ENCODE measurements around the gene SLC25A44.
"Not testable (repeated sequence)": the region's sequence is repeated elsewhere in the genome, so short reads cannot be mapped to it uniquely, and the experiment has no call there.

SLC25A44 gene

DNA sequence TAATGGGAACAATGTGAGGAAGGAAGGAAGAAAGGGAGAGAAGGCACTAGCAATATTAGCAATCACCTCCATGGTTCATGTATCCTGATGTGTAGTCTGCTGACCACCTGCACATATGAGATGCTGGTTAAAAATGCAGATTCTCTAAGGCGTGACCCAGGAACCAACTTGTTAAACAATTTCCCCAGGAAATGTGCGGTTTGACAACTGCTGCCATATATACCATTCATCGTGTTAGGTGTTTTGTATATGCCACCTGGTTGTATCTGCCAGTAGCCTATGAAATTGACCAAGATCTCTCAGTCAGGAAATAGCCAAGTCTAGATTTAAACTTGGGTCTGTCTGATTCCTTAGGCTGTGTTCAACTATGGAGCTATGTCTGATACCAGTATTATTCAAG, 36.4 kb upstream of the SLC25A44 start:
- Mint-ChIP-seq H3K9me3 (no peaks in the 10 kb centered on the region), H3K4me1 (peaks cover 96% of the 10 kb centered on the region), H3K27me3 (peaks cover 11% of the 10 kb centered on the region), H3K4me3 (no peak overlapping the region), H3K27ac (no peak overlapping the region)
- DNase-seq (no peak), ATAC-seq (no peak)

DNA sequence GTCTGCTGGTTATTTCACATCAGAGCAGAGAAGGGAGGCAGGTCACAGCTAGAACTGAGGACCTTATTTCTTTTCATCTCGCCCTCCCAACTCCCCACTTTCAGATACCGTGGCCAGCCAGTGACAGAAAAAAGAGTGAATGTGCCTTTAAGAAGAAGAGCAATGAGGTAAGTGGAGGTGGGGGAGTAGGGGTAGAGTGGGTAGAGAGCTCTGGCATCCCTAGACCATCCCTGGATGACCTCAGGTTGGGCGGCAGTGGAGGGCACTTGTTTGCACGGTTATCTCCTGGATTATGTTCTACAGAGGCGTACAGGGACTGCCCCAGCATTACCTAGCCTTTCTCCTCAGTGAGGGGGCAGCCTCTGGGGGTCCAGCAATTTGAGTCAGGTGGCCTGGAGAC, 35.9 kb upstream of the SLC25A44 start:
- peaks cover 91% of the 10 kb centered on the region for H3K4me1 Mint-ChIP-seq
- DNase-seq (no peak), ATAC-seq (no peak)
- peaks cover 11% of the 10 kb centered on the region for H3K27me3 Mint-ChIP-seq
- H3K9me3 Mint-ChIP-seq, result no peaks in the 10 kb centered on the region
- no peak overlapping the region for H3K27ac Mint-ChIP-seq
- peak overlapping the region in 1 of 2 donors; percentile 3 for H3K4me3 Mint-ChIP-seq

DNA sequence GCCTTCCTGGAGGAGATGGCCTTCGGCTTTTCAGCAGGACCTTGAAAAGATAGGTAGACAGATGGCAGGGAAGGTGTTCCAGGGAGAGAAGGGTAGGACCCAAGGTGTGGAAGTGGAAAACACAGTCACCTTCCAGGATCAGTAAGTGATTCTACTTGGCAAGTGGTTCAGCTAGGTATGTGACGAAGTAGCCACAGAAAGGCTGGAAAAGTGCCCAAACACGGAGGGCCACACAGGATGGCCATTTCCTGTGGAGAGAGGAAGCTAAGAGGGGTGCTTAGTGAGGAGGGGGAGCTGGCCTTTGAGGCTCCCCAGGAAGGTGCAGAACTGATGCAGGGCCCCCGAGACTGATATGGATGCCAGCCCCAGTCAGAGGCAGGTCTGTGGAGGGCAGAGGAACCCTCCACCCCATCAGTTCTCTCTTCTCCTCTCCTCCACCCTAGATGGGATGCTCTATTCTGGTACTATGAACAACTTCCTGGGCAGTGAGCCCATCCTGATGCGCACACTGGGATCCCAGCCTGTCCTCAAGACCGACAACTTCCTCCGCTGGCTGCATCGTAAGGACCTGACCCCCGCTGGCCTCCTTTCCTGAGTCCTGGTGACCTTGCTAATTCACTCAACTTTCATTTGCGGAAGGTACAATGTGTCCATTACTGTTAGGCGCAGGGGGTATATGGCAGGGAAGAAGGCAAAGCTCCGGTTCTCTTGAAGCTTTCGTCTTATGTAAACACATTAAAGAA, 33.7 kb upstream of the SLC25A44 start:
- H3K27ac Mint-ChIP-seq, result no peak overlapping the region
- peaks cover 11% of the 10 kb centered on the region for H3K27me3 Mint-ChIP-seq
- peaks cover 74% of the 10 kb centered on the region for H3K4me1 Mint-ChIP-seq
- no peak for DNase-seq
- ATAC-seq, result no peak
- H3K9me3 Mint-ChIP-seq, result peaks cover 3 to 4% of the 10 kb centered on the region in 2 donors
- H3K4me3 Mint-ChIP-seq, result peak overlapping the region; percentile 72 to 79

DNA sequence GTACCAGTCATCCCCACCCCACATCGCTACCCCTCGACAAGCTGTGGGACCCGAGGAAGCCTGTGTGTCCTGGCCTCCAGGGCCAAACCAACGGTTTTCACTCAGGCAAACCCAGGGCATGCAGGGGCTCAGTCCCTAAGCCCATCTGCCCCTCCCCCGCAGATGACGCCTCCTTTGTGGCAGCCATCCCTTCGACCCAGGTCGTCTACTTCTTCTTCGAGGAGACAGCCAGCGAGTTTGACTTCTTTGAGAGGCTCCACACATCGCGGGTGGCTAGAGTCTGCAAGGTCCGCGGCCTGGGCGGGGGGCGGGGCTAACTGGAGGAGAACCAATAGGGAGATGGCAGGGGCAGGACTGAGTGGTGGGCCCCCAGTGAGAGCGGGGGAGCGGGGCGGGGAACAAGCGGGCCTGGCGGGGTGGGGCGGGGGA, 33.1 kb upstream of the SLC25A44 start:
- no peak overlapping the region for H3K27ac Mint-ChIP-seq
- ATAC-seq, result peak; percentile 83
- H3K4me1 Mint-ChIP-seq, result peaks cover 74% of the 10 kb centered on the region

DNA sequence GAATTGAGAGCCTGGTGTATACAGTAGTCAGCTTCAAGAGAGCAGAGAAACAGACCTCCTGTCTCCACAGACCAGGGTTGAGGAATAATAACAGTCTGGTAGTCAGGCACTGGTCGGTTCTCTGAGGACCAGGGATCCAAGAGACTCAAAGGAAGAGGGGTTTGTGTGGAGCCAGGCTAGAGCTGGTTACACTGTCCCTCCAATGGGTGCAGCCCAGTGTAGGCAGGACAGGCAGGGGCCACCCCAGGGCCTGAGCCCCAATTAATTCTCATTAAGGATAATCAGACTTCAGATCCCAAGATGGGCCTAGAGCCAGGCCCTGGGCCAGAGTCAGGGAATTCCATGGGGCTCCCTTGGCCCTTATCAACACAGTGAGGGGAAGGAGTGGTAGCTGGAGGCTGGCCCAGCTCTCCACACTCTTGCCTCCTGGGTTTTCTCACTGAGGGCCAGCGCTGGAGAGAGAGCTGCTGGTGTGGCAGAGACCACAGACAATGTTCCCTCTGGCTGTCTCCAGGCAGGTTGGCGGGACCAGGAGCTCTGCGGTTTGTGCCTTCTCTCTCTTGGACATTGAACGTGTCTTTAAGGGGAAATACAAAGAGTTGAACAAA, 31.4 kb upstream of the SLC25A44 start:
- peaks cover 59% of the 10 kb centered on the region for H3K4me1 Mint-ChIP-seq
- ATAC-seq, result no peak
- no peak for DNase-seq
- no peak overlapping the region for H3K4me3 Mint-ChIP-seq
- H3K27ac Mint-ChIP-seq, result no peak overlapping the region
- peaks cover 11% of the 10 kb centered on the region for H3K27me3 Mint-ChIP-seq
- H3K9me3 Mint-ChIP-seq, result peaks cover 6 to 8% of the 10 kb centered on the region in 2 donors

More for the DNA sequence above, 33.1 kb upstream of the SLC25A44 start:
- peaks cover 11% of the 10 kb centered on the region for H3K27me3 Mint-ChIP-seq
- H3K4me3 Mint-ChIP-seq, result peak overlapping the region; percentile 72 to 79
- peaks cover 6 to 8% of the 10 kb centered on the region in 2 donors for H3K9me3 Mint-ChIP-seq
- DNase-seq, result peak in 1 of 2 donors; percentile 40

DNA sequence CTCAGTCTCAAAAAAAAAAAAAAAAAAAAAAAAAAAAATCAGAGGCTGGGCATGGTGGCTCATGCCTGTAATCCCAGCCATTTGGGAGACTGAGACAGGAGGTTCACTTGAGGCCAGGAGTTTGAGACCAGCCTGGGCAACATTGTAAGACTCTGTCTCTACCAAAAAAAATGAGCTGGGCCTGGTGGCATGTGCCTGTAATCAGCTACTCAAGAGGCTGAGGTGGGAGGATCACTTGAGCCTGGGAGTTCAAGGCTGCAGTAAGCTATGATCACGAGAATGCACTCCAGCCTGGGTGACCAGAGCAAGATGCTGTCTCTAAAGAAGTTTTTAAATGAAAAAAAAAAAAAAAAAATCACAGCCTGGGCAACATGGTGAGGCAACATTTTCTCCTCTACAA, 30.2 kb upstream of the SLC25A44 start:
- Mint-ChIP-seq H3K27me3 (no peaks in the 10 kb centered on the region), H3K4me3 (no peak overlapping the region), H3K9me3 (peaks cover 6 to 8% of the 10 kb centered on the region in 2 donors), H3K27ac (no peak overlapping the region), H3K4me1 (peaks cover 48% of the 10 kb centered on the region)
- ATAC-seq (no peak), DNase-seq (no peak)

DNA sequence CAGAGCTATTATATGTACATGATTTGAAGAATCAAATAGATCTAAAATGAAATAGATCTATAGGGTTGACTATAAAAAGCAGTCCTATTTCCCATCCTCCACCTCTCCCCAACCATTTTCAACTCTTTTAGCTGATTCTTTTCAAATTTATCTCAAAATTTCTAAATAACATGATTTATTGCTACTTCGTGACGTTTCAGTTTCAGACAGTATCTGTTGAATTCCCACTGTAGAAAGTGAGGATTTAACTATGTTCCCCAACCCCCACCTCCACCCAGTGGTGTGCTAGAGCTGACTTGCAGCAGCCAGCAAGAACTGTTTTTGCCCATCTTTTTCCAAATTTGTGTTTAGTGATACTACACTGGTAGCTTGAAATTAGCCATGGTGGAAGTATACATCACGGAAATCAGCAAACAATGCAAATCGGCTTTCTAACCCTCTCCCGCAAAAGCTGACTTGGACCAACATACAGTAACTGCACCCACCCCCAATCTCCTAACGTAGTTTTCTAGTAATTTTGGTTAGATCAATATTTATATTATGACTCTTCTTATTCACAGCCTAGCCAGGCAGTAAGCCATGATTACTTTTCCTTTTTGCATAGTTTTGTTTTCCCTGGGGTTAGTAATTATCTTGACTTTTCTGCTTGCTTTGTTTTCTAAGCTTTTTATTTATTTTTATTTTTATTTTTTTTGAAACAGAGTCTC, 29.6 kb upstream of the SLC25A44 start:
- Mint-ChIP-seq H3K4me3 (no peak overlapping the region), H3K4me1 (peaks cover 42% of the 10 kb centered on the region), H3K27ac (no peak overlapping the region)

DNA sequence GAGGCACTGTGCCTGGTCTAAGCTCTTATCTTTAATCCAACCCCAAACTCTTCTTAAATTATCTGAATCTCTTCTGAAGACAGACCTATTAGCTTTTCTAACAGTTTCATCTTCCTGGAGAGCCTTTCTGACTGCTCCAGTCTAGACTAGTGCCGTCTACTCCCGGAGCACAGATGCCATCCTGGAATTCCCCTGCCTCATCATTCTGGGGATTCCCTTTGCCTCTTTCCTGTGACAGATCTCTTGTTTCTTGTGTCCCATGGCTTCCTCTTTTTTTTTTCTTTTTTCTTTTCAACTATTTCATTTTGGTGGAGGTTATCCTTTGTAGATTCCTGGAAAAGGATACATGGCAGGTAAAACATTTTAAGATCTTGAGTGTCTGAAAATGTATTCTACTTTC, 28.8 kb upstream of the SLC25A44 start:
- Mint-ChIP-seq H3K4me3 (no peak overlapping the region), H3K4me1 (peaks cover 34% of the 10 kb centered on the region), H3K27me3 (no peaks in the 10 kb centered on the region), H3K9me3 (peaks cover 6 to 8% of the 10 kb centered on the region in 2 donors), H3K27ac (no peak overlapping the region)
- no peak for ATAC-seq
- DNase-seq, result no peak

More for the DNA sequence above, 29.6 kb upstream of the SLC25A44 start:
- peaks cover 6 to 8% of the 10 kb centered on the region in 2 donors for H3K9me3 Mint-ChIP-seq
- ATAC-seq (no peak), DNase-seq (no peak)
- H3K27me3 Mint-ChIP-seq, result no peaks in the 10 kb centered on the region

DNA sequence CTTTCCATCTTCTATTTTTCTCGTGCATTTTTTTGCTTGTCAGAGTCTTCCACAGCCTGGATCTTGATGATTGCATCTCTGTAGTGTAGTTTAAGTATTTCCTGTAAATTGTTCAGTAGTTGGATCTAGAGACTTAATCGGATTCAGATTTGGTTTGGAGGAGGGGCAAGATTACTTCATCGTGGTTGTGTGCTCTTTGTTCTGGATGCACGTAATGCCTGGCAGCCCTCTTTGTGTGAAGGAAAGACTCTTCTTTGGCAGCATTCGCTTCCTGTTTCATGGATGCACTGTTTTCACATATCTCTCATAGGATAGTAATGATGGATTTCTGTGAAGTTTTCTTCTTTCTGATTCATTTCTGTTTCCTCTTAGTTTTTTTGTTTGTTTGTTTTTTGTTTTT, 26.4 kb upstream of the SLC25A44 start:
- no peak overlapping the region for H3K4me3 Mint-ChIP-seq
- H3K27ac Mint-ChIP-seq, result no peak overlapping the region
- H3K4me1 Mint-ChIP-seq, result peaks cover 12% of the 10 kb centered on the region
- ATAC-seq (no peak), DNase-seq (no peak)
- H3K27me3 Mint-ChIP-seq, result no peaks in the 10 kb centered on the region
- peaks cover 6 to 8% of the 10 kb centered on the region in 2 donors for H3K9me3 Mint-ChIP-seq

DNA sequence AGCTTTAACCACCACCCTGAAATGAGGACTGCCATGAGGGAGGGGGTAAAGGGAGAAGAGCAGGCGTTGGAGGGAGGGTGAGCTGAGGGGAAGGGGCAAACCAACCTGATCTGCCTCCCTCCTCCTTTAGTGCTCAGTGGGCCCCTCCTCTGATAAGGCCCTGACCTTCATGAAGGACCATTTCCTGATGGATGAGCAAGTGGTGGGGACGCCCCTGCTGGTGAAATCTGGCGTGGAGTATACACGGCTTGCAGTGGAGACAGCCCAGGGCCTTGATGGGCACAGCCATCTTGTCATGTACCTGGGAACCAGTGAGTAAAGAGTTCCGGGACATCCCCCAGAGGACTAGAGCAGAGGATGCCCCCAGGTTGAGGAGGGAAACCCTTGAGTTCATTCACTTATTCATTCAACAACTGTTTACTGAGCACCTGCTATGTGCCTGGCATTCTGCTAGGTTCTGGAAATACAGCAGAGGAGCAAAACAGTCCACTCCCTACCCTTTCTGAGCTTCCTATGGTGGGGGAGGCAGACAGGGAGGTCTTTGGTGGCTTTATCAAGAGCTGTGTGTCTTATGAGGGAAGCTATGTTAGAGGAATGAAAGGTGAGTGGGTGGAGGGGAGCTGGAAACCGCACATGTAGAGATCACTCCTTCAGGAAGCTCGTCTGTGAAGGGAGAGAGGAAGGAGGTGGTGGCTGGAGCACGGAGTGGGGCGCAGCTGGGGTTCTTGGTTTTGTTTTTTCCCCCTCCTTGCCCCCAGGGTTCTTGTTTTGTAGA, 21.0 kb upstream of the SLC25A44 start:
- Mint-ChIP-seq H3K9me3 (no peaks in the 10 kb centered on the region), H3K4me3 (peak overlapping the region in 1 of 2 donors; percentile 43), H3K27me3 (no peaks in the 10 kb centered on the region), H3K4me1 (peaks cover 25% of the 10 kb centered on the region), H3K27ac (peak overlapping the region; percentile 13 to 38)
- no peak for DNase-seq
- ATAC-seq, result no peak

DNA sequence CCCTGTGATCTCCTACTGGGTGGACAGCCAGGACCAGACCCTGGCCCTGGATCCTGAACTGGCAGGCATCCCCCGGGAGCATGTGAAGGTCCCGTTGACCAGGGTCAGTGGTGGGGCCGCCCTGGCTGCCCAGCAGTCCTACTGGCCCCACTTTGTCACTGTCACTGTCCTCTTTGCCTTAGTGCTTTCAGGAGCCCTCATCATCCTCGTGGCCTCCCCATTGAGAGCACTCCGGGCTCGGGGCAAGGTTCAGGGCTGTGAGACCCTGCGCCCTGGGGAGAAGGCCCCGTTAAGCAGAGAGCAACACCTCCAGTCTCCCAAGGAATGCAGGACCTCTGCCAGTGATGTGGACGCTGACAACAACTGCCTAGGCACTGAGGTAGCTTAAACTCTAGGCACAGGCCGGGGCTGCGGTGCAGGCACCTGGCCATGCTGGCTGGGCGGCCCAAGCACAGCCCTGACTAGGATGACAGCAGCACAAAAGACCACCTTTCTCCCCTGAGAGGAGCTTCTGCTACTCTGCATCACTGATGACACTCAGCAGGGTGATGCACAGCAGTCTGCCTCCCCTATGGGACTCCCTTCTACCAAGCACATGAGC, 17.2 kb upstream of the SLC25A44 start:
- Mint-ChIP-seq H3K9me3 (no peaks in the 10 kb centered on the region), H3K27ac (peak overlapping the region in 1 of 2 donors; percentile 59), H3K27me3 (no peaks in the 10 kb centered on the region), H3K4me1 (peaks cover 33% of the 10 kb centered on the region), H3K4me3 (no peak overlapping the region)
- ATAC-seq (peak; percentile 26), DNase-seq (no peak)

DNA sequence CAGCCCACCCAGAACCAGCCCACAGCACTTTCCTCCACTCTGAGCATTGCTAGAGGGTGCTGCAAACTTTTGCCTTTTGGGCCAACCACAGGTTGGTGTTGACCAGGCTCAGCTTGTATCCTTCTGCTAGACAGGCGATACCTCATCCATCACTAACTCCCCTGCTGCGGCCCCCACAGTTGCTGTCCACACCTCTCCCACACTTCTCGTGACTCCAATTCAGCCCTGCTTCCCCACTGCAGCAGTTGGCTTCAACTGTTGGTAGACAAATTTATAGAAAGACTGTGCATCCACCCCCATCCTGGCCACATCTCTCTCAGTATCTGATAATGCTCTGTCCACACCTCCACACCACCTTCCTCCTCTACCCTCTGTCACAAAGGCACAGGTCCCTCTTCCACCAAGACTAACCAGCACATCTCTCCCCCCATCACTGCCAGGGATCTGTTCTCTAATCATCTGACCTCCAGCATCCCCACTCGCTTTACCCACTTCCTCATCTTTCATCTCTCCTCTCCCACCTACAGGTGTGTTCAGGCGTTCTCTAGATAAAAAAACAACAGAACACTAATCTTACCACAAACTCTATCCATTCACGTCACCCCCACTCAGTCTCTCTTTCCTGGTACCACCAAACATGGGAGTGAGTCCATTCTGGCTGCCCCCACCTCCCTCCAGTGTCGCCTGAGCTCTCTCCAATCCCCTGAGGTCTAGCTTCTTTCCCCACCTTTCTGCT, 15.8 kb upstream of the SLC25A44 start:
- ATAC-seq, result peak; percentile 57
- Mint-ChIP-seq H3K4me3 (peak overlapping the region; percentile 9 to 23), H3K4me1 (peaks cover 27% of the 10 kb centered on the region)

DNA sequence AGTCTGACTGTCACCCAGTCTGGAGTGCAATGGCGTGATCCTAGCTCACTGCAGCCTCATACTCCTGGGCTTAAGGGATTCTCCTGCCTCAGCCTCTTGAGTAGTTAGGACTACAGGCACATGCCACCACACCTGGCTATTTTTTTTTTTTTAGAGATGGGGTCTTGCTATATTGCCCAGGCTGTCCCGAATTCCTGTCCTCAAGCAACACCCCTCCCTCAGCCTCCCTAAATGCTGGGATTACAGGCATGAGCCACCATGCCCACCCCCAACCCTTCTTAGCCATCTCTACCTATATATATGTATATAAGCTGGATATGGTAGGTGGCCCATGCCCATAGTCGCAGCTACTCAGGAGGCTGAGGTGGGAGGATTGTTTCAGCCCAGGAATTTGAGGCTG, 13.4 kb upstream of the SLC25A44 start:
- Mint-ChIP-seq H3K4me1 (peaks cover 18% of the 10 kb centered on the region), H3K27ac (no peak overlapping the region), H3K9me3 (no peaks in the 10 kb centered on the region), H3K27me3 (no peaks in the 10 kb centered on the region), H3K4me3 (no peak overlapping the region)
- ATAC-seq, result no peak
- no peak for DNase-seq

More for the DNA sequence above, 15.8 kb upstream of the SLC25A44 start:
- DNase-seq, result no peak
- Mint-ChIP-seq H3K27me3 (no peaks in the 10 kb centered on the region), H3K9me3 (no peaks in the 10 kb centered on the region), H3K27ac (peak overlapping the region in 1 of 2 donors; percentile 47)

DNA sequence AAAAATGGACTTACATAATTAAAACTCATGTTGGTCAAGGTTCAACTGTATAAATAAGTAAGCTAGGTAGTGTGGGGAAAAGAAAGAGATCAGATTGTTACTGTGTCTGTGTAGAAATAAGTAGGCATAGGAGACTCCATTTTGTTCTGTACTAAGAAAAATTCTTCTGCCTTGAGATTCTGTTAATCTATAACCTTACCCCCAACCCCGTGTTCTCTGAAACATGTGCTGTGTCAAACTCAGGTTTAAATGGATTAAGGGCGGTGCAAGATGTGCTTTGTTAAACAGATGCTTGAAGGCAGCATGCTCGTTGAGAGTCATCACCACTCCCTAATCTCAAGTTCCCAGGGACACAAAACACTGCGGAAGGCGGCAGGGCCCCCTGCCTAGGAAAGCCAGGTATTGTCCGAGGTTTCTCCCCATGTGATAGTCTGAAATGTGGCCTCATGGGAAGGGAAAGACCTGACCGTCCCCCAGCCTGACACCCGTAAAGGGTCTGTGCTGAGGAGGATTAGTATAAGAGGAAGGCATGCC, 12.4 kb upstream of the SLC25A44 start:
- not testable (repeated sequence) for H3K9me3 Mint-ChIP-seq, H3K27ac Mint-ChIP-seq, DNase-seq, ATAC-seq, H3K27me3 Mint-ChIP-seq, H3K4me3 Mint-ChIP-seq
- peaks cover 23% of the 10 kb centered on the region for H3K4me1 Mint-ChIP-seq
